Germinal center (tissue), 1 donor: ENCODE results near the gene ZNF747.
"Not testable (repeated sequence)": the region's sequence is repeated elsewhere in the genome, so short reads cannot be mapped to it uniquely, and the experiment has no call there.

Source experiments
- DNase-seq: peaks from one replicate; pipeline ENCODE4 v3.0.0; 2012; ENCODE audit warnings: mixed read lengths, low spot score

Gene ZNF747

DNA sequence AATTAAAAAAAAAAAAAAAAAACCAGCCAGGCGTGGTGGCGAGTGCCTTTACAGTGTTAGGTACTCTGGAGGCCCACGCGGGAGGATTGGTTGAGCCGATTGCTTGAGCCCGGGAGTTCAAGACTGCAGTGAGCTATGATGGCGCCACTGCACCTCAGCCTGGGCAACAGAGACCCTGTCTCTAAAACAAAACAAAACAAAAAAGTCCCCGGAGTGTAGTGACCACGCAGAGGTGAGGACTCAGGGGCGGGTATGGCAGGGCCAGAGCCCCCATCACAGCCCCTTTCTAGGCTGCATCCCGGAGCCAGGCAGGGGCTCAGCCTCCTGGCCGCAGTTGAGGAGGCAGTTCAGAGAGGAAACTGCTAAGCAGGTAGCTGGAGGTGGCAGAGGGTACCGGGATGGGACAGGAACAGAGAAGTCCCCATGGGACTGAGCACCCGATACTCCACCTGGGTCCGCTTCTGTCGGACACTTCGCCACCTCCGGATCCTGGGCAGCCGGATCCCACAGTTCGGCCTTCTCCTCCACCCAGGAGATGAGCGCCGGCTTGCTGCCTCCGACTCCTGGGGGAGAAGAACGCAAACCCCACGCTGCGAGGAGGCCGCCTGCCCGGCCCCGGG is 800 bp downstream of the ZNF747 start:
- no peak for DNase-seq

DNA sequence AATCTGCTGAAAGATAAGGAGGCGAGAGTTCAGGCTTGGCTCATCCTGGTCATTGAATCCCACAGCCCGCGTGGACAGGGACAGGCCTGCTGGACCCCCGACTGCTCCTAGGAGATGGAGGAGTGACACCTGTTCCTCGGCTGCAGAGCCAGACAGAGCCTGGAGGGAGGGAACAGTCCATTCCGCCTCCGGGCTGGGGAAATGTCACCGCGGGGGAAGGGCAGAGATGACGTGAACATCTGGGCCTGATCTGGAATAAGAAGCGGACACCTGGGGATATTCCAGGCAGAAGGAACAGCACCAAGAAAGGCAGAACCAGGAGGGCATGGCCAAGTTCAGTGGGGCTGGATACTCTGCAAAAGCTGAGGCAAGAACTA is 1.5 kb downstream of the ZNF747 start:
- DNase-seq, result no peak

DNA sequence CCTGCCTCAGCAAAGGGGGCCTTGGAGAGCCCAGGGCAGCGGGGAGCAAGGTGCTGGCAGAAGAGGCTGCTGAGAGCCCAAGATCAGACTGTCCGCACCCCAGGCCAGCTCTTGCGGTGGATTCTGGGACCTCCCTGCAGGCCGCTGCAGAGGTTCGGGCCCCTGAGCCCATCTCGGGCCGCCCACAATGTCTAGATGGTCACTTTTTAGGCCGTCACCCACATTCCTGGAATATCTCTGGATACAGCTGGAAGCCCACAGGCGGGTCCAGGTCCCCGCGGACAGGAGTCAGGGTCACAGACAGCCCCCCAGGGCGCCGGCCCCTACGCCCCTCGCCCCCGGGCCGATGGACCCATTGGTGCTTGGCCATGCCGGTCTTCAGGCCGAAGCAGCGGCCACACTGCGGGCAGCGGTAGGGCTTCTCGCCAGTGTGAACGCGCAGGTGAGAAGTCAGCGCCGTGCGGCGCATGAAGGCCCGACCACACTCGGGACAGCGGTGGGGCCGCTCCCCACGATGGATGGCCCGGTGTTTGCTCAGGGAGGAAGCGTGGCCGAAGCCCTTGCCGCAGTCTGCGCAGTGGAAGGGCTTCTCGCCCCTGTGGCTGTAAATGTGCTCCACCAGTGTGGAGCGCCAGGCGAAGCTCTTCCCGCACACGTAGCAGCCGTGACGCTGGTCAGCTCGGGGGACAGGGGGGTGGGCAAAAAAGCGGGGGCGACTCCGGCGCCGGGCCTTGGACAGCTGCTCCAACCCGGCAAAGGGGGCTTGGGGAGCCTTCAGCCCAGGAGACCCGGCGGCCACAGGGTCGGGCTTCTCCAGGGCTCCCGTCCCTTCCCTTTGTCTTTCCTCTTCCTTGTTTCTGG is 2.1 kb downstream of the ZNF747 start:
- no peak for DNase-seq

DNA sequence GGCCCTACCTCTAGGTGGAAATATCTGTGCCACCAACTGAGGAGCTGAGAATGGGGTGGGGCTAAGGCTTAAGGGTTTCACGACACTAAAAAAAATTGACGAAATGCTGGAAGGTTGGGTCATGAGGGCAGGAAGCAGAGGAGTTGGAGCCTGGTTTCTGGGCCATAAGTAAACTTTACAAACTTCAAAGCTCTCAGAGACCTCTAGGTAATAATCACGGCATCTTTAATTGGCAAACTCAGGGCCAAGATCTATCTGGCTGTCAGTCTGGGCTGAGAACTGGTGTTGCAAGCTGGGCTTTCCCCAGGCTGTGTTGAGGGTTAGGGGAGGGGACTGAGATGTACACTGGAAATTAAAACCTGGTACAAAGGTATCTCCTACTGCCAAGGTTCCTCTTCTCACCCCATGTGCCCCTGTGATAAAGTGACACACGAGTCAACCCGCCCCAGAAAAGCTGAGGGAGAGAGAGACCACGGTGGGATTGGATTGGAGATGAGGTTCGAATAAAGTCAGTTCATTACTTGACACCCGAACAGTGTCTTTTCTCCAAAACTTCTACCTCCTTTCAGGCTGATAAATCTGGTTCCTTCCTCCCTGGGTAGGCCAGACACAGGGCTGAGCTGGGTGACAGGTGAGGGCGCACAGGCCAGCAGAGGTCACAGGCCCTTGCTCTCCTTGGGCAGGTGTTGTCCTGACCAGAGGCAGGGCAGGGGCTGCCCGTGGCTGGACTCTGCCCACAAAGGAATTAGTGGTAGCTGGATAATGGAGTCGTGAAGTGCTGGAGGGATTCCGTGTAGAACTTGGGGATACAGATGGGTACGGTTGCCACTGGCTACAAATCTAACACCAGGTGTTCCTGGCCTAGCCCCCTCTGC is 4.3 kb downstream of the ZNF747 start:
- no peak for DNase-seq

DNA sequence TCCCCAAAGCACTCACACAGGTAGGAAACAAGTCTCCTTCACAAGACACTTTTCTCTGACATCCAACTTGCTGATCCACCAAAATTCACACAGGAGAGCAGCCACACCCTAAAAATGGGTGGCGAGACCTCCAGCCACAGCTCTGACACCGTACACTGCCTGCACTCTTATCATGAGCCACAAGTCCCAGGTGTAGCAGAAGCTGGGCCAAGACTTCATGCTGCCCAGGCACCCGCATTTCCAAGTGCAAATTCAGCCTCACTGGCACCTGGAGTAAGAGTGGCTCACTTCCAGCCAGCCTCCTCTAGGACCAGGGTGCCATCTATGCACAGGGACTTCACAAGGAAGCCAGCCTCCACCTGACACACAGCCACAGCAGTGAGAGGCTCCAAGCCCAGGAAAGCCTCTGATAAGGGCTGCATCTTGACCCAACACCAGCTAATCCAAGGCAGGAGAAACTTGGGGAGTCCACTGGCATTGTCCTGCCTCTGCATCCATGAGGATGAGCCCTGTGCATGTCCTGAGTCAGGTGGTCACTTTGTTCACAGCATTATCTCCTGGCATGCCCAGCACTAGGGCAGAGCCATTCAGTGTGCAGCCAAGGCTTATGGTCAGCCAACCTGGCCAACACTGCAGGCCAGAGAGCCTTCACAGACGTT is 5.7 kb downstream of the ZNF747 start:
- DNase-seq, result no peak

DNA sequence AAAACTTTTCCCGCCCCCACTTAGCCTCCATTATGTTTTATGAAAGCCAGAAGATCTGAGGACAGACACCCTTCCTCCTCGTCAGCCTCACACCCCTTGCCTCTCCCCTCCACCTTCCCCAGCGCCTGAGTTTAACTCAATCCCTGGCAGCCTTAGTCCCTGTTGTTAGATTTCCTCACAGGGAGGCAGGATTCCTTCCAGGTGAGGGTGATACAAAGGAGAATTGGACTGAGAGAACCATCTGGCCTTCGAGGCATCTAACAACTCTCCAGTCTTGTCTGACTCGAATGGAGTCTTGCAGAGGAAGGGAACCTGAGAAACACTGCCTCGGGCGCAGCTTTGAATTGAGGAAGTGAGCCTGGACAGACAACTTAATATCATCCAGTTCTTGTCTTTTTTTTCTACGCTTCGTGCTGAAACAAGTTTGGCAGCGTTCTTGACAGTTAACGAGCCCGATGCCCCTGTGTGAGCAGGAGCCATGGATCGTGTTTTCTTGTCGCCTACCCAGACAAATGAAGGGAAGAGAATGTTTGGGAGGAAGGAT is 7.0 kb downstream of the ZNF747 start:
- DNase-seq, result peak; percentile 82

DNA sequence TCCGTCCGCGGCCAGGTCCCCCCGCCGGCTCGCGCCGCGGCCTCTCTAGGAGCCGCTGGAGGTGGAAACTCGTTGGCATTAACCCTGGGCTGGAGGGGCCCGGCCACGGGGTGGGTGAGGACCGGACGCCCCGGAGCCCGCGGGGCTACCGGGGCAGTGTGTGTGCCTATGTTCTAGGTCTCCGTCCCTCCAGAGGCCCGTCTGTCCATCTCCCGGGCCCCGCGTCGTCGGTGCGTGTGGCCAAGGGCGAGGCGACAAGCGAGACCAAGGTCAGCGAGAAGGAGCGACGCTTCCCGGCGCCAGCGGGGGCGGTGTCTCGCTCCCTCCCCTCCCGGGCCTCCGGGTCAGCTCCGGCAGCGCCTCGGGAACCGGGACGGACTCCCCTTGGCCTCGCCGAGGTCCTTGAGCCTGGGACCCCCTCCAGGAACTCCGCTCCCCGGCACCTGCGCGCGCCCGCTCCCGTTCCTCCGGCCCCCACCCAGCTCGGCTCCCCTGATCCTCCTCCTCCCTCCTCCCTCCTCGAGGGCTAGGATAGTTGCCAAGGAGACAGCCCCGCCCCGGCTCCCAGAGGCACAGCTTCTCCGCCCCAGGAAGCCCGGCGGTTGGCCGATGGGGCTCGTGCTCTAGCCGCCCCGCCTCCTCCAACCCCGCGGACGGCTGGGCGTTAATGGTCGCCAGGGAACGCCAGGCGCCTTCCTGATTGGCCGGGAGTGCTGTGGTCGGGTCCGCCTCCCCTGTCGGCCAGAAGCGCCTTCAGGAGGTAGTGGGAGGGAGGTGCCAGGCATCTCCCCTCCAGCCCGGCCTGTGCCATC is 7.6 kb downstream of the ZNF747 start:
- peak; percentile 95 for DNase-seq

DNA sequence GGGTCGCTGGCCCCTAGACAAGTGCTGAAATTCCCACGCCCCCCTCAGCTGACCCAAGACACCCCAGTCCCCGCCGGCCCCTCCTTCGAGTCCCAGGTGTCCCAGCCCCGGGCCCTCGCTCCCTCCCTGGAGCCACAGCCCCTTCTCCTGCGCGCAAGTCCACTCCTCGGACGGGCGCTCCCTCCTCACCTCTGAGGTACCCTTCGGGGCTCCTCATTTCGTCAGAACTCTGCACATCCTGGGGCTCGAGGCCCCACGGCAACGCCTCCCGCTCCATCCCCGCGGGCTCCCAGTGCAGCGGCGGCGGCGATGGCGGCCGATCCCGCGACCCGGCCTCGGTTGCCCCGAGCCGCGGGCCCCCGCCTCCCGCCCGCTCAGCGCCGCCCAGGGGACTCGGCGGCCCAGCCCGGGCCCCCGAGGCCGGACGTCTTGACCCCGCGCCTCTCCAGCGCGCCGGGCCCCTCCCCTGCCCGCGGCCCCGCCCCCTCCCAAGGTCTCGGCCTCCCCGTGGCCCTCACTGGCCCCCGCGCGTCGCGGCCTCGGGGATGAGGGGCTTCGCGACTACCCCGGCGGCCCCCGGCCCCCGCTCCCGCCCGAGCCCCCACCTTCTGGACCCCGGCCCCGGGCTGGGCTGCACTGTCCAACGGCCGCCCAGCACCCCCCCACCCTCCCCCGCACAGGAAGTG is 8.4 kb downstream of the ZNF747 start, which contains the start of gene ZNF768:
TSS of gene ZNF768 (minus strand) at position 430 of the 686 bp plus-strand sequence. CDS start at position 277, 153 bp downstream.
- DNase-seq, result peak; percentile 57

DNA sequence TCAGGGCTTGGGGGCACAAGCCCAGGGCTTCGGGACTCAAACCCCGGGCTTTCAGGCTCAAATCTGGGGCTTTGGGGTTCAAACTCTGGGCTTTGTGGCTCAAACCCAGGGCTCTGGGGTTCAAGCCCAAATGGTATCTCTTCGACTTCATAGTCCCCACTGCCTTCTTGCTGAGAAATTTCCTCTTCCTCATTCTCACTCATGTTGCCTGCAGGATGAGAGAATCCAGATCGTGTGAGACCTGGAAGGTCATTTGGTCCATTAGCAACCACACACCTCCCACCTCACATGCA is 8.9 kb downstream of the ZNF747 start:
- DNase-seq, result no peak

DNA sequence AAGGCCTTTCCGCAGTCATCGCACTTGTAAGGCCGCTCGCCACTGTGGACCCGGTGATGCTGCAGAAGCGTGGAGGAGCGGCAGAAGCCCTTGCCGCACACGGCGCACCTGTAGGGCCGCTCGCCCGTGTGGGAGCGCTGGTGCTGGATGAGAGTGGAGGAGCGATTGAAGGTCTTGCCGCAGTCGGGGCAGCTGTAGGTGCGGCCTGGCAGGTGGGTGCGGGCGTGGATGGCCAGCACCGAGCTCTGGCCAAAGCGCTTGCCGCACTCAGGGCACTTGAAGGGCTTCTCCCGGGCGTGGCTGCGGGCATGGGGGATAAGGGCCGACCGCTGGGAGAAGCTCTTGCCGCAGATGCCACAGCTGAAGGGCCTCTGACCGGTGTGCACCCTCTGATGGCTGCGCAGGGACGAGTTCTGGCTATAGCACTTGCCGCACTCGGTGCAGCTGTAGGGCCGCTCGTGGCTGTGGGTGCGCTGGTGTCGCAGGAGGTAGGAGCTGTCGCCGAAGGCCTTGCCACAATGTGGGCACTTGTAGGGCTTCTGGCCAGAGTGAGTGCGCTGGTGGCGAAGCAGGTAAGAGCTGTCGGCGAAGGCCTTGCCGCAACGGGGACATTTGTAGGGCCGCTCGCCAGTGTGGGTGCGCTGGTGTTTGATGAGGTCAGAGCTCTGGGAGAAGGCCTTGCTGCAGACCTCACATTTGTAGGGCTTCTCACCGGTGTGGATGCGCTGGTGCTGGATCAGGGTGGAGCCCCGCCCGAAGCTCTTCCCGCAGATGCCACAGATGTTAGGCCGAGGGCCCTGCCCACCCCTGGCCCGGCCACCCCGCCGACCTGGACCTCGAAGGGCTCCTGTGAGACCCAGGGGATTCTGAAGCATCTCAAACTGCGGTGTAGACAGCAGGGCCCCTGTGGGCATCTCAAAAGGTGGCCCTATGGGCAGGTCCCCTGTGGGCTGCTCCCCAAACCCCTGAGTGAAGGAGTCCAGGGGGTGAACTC is 9.8 kb downstream of the ZNF747 start:
- DNase-seq, result no peak

DNA sequence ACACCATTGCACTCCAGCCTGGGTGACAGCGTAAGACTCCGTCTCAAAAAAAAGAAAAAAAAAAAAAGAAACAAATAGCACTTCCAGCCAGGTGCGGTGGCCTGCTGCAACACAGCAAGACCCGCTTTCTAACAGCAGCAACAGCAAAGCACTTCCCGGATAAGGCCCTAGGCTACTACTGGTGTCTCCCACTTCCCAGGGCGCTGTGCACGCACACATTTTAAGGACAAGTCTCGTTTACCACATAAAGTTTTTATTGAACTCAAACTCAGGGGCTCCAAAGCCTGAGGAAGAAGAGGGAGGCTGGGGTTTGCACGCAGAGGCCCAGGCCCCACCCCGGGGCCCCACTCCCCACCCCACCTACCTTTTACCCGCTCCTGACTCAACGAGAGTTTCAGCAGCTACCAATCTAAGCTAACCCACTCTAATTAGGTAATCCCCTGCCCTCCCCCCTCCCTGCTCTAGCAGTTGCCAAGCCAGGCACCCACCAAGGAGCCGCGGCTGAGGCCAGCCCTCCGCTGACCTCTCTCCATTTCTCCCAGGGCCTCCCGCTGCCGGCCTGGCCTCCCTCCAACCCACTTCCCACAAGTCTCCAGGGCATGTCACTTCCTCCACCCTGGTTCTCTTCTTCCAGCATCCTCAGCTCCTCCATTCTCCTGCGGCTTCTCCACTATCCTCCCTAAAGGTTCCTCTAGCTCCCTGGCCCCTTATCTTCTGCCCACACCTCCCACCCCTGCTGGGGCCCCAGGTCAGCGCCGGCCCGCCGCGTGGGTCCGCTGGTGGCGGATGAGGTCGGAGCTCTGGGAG is 10.7 kb downstream of the ZNF747 start:
- no peak for DNase-seq

DNA sequence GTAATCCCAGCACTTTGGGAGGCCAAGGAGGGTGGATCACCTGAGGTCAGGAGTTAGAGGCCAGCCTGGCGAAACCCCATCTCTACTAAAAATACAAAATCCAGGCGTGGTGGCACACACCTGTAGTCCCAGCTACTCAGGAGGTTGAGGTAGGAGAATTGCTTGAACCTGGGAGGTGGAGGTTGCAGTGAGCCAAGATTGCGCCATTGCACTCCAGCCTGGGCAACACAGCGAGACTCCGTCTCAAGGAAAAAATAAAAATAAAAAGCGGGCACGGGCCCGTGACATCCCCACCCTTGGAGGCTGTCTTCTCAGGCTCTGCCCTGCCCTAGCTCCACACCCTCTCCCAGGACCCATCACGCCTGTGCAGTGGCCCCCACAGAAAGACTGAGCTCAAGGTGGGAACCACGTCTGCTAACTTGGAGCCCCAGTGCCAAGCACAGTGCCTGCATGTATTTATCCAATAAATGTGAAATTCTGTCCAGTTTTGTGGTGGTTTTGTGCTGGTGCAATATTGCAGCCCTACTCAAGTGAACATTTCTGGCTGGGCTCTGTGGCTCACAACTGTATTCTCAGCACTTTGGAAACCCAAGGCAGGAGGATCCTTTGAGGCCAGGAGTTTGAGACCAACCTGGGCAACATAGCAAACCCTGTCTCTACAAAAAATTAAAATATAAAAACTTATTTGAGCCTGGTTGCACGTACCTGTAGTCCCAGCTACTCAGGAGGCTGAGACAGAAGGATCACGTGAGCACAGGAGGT is 11.8 kb downstream of the ZNF747 start:
- not testable (repeated sequence) for DNase-seq

DNA sequence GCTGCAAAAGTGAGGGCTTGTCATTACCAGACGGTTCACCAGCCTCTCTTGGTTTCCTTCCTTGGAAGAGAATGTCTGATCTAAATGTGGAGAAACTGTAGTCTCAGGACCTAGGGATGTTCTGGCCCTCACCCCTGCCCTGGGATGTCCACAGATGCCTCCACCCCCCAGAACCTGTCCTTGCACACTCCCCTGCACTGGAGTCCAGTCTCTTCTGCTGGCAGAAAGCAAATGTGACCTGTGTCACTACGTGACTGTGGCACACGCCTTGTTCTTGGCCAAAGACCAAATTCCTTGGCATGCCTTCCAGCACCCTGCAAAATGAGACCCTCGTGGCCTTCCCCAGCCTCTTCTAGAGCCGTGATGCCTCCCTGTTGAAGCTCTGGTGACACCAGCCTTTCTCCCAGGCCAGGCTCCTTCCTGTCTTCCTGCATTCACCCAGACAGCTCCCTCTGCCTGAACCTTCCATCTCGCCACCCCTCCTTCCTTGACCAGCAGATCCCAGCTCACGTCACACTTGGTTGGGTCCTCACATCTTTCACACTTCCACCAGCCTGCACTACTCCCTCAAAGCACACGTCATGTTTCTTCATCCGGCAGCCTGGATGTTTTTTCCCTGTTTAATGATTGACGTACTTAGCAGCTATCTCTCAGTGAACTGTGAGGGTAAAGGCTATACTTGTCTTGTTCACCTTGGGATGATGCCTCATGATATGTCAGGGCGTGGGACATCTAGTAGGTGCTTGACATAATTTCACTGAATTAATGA is 12.6 kb downstream of the ZNF747 start:
- no peak for DNase-seq

DNA sequence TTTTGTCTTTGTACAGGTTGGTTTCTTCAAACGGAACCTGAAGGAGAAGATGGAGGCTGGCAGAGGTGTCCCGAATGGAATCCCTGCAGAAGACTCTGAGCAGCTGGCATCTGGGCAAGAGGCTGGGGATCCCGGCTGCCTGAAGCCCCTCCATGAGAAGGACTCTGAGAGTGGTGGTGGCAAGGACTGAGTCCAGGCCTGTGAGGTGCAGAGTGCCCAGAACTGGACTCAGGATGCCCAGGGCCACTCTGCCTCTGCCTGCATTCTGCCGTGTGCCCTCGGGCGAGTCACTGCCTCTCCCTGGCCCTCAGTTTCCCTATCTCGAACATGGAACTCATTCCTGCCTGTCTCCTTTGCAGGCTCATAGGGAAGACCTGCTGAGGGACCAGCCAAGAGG is 13.2 kb downstream of the ZNF747 start:
- no peak for DNase-seq

DNA sequence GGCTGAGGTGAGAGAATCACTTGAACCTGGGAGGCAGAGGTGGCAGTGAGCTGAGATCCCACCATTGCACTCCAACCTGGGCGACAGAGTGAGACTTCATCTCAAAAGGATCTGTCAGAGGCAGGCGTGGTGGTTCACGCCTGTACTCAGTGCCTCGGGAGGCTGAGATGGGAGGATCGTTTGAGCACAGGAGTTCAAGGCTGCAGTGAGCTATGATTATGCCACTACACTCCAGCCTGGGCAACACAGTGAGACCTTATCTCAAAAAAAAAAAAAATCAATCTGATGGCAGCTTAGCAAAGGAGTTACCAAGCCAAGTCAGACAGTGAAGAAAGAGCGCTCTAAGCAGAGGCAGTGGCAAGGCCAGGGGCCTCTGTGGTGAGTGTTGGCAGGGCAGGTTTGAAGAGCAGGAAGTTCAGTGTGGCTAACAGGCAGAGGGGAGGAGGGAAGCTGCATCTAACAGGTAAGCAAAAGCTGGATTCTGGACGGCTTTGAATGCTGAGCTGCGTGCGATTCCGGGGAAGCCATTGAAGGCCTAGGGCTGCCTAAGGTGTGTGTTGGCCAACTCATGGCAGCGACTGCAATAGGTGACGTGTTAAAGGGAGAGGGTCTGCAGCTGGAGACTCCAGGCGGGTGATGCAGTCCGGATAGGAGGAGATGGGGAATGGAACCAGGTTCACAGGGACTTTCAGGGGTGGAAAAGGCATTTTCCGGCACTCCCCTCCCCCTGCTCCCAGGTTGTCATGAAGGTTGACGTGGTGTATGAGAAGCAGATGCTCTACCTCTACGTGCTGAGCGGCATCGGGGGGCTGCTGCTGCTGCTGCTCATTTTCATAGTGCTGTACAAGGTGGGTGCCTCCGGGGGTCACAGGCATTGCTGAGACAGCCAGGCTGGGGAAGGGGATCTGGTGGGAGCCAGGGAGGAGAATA is 15.3 kb downstream of the ZNF747 start:
- DNase-seq, result no peak

DNA sequence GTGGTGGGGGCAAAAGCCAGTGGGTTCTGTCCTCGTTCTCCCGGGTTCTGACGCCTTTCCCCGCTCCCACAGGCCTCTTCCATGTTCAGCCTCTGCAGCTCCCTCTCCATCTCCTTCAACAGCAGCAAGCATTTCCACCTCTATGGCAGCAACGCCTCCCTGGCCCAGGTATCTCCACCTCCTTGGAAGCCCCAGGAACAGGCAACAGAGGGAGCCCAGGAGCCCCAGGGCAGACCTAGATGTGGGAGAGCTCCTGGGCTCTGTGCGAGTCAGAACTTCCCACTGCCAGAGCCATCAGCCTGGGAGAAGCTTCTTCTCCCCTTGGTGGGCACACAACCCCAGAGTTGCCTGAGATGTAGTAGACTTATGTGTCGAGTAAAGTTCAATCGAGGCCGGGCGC is 16.1 kb downstream of the ZNF747 start:
- no peak for DNase-seq
